GM21825 (cell line): ENCODE results near the gene NRK.
"Not testable (repeated sequence)": the region's sequence is repeated elsewhere in the genome, so short reads cannot be mapped to it uniquely, and the experiment has no call there.

Source experiments
- ATAC-seq: cut with Tn5 transposase; IDR thresholded peaks from one replicate; pipeline ENCODE4 v1.9.1; 2021; ENCODE audit warnings: mild to moderate bottlenecking, moderate library complexity; ENCODE audit not compliant: unreplicated experiment

Gene NRK, protein sequence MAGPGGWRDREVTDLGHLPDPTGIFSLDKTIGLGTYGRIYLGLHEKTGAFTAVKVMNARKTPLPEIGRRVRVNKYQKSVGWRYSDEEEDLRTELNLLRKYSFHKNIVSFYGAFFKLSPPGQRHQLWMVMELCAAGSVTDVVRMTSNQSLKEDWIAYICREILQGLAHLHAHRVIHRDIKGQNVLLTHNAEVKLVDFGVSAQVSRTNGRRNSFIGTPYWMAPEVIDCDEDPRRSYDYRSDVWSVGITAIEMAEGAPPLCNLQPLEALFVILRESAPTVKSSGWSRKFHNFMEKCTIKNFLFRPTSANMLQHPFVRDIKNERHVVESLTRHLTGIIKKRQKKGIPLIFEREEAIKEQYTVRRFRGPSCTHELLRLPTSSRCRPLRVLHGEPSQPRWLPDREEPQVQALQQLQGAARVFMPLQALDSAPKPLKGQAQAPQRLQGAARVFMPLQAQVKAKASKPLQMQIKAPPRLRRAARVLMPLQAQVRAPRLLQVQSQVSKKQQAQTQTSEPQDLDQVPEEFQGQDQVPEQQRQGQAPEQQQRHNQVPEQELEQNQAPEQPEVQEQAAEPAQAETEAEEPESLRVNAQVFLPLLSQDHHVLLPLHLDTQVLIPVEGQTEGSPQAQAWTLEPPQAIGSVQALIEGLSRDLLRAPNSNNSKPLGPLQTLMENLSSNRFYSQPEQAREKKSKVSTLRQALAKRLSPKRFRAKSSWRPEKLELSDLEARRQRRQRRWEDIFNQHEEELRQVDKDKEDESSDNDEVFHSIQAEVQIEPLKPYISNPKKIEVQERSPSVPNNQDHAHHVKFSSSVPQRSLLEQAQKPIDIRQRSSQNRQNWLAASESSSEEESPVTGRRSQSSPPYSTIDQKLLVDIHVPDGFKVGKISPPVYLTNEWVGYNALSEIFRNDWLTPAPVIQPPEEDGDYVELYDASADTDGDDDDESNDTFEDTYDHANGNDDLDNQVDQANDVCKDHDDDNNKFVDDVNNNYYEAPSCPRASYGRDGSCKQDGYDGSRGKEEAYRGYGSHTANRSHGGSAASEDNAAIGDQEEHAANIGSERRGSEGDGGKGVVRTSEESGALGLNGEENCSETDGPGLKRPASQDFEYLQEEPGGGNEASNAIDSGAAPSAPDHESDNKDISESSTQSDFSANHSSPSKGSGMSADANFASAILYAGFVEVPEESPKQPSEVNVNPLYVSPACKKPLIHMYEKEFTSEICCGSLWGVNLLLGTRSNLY (N-terminal part only)

GRCh38 chrX:105822138-105823091 lies at the start of gene NRK:
TSS of gene NRK (plus strand) at chrX:105822539. CDS start at chrX:105822846, 307 bp downstream.
- no peak for ATAC-seq

DNA sequence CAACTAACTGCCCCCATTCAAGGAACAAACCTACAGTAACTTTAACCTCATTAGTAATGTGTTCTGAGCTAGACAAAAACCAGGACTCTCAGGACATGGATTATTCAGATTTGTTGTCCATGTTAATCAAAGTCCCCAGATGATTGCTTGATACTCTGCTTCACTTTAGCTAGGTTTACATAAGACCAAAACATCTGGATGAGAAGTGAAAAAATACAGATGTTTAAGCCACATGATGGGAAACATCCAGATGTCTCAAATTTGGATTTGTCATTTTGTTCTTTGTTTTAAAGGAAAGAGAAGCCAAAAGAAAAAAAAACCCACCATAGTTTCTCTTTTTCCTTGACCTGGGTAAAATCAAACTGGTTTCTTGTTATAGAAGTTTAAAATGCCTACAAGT lies 48.5 kb upstream of the NRK start:
- no peak for ATAC-seq

GRCh38 chrX:105775679-105776078 lies 46.7 kb upstream of the NRK start:
- no peak for ATAC-seq

DNA sequence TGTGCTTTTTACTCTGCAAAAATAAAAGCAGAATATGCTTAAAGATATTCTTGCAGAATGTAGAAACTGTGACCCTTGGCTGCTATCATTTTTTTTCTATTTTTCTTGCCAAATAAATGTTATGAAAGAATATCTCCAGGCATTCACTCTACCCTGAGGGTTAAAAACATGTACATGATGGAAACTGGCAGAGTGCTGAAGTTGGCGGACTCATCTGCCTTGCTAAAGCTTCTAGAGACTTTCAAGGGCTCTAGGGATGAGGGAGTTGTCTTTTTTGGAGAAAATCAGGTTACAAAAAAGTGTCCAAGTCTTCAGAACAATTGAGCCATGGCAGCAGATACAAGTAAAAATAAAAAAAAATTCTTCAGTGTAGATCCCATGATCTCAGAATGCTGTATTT lies 40.5 kb upstream of the NRK start:
- no peak for ATAC-seq

- ATAC-seq = not testable (repeated sequence)
These were observed 25.5 kb upstream of the NRK start for GRCh38 chrX:105796877-105797276.

GRCh38 chrX:105803891-105804290 lies 18.4 kb upstream of the NRK start:
- no peak for ATAC-seq

DNA sequence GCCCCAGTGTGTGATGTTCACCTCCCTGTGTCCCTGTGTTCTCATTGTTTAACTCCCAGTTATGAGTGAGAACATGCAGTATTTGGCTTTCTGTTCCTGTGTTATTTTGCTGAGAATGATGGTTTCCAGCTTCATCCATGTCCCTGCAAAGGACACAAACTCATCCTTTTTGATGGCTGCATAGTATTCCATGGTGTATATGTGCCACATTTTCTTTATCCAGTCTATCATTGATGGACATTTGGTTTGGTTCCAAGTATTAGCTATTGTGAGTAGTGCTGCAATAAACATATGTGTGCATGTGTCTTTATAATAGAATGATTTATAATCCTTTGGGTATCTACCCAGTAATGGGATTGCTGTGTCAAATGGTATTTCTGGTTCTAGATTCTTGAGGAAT lies 16.7 kb upstream of the NRK start:
- ATAC-seq = not testable (repeated sequence)

- no peak for ATAC-seq
These were observed 5.8 kb upstream of the NRK start for GRCh38 chrX:105816517-105816916.

GRCh38 chrX:105820247-105820646 lies 2.1 kb upstream of the NRK start:
- no peak for ATAC-seq

- ATAC-seq = no peak
These were observed 743 bp upstream of the NRK start for GRCh38 chrX:105821471-105822121.

DNA sequence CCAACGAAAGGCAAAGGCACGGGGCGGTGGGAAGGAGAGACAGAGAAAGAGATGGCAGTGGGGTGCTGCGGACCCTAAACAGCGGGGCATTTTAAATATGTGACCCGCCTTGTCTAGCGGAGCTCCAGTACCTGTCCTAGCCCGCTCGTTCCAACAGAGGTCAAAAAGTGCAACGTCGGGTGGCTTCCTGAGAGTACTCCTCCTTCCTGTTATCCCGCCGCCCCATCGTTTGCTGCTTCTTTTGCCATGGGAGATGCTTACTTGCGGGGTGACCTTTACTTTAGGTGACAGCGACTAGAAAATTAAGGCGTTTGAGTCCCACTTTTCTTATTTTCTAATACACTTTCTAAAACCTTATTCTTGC lies 735 bp downstream of the NRK start:
- no peak for ATAC-seq

- ATAC-seq = no peak
These were observed 6.7 kb downstream of the NRK start for GRCh38 chrX:105829011-105829410.

DNA sequence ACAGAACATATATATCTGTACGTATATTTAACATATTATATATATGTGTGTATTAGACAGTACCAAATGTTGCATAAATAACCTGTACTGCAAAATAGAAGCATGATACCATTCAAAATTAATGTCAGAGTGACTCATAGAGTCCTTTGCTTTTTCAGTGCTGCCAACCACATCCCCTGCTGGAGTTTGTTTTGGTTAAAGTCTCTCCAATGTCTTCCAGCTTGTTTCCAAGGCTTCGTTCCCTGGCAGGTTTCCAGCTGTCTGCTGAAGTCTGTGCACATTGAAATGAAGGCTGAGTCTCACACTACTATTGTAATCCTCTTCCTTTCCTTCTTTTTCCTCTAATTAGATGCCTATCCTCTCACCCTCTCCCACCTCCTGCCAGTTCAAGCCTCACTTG lies 14.9 kb downstream of the NRK start:
- no peak for ATAC-seq

- ATAC-seq = no peak
These were observed 23.3 kb downstream of the NRK start for GRCh38 chrX:105845631-105846030.

DNA sequence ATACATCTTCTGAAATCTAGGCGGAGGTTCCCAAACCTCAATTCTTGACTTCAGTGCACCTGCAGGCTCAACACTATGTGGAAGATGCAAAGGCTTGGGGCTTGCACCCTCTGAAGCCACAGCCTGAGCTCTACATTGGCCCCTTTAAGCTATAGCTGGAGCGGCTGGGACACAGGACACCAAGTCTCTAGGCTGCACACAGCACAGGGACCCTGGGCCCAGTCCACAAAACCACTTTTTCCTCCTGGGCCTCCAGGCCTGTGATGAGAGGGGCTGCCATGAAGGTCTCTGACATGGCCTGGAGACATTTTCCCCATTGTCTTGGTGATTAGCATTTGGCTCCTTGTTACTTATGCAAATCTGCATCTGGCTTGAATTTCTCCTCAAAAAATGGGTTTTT lies 27.8 kb downstream of the NRK start:
- not testable (repeated sequence) for ATAC-seq

DNA sequence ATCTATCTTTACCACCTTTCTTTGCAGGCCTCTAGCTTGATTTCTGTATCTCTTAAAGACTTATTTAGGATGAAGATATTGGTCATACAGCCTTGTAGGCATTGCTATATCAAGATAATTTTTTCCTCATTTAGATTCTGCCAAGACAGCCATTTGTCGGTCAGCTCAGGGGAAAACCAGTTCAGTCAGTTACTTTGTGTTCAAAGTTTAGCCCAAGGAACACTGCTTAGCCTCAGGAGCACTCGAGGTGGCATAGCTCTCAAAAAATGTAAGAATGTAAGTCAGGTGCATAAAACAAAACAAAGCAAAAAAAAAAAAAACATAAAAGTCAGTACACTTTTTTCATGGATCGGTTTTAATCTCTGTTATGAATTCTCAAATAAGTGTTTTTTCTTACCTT lies 43.4 kb downstream of the NRK start:
- no peak for ATAC-seq

GRCh38 chrX:105869701-105870100 lies 47.4 kb downstream of the NRK start:
- ATAC-seq = no peak

GRCh38 chrX:105870445-105870844 lies 48.1 kb downstream of the NRK start:
- no peak for ATAC-seq

GRCh38 chrX:105872941-105873340 lies 50.6 kb downstream of the NRK start:
- no peak for ATAC-seq

DNA sequence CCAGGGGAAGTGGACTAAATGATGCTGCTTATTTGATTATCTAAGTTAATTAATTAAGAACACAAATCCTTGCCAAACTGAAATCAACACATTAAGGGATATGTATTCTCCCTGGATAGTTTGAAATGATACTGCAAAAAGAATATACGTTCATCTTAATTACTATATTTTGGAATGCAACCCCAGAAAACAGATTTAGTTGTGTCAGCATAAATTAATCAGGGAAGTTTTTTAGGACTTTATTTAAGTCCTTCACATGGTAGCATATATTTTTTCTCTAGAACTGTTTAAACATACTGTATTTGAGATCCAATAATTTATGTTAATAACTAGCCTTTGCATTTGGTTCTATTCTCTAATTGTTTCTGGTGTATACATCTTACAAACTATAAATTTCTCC lies 52.5 kb downstream of the NRK start:
- ATAC-seq = no peak
